ENCODE measurements around the gene GABRR2.

DNA sequence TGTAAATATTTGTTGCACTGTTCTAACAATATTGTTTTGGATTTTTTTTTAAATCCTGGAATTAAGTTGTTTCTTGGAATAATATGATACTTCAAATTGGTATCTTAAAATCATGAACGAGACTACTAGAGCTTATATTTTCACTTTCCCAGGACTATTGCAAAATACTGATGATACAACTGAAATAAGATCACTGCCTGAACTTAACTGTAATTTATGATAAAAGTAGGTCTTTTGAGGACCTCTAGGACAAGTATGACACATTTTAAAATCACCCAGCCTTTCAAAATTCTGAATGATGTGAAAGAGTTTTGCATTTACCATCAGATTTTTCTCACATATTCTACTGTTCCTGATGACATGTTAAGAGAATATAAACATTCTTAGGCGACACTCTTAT is 46.1 kb upstream of the GABRR2 start:
- TF ChIP-seq, protein P1, sequence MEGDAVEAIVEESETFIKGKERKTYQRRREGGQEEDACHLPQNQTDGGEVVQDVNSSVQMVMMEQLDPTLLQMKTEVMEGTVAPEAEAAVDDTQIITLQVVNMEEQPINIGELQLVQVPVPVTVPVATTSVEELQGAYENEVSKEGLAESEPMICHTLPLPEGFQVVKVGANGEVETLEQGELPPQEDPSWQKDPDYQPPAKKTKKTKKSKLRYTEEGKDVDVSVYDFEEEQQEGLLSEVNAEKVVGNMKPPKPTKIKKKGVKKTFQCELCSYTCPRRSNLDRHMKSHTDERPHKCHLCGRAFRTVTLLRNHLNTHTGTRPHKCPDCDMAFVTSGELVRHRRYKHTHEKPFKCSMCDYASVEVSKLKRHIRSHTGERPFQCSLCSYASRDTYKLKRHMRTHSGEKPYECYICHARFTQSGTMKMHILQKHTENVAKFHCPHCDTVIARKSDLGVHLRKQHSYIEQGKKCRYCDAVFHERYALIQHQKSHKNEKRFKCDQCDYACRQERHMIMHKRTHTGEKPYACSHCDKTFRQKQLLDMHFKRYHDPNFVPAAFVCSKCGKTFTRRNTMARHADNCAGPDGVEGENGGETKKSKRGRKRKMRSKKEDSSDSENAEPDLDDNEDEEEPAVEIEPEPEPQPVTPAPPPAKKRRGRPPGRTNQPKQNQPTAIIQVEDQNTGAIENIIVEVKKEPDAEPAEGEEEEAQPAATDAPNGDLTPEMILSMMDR (IDR thresholded peaks at IDR 0.05; ENCODE audit: insufficient read depth, low read length, poor library complexity, severe bottlenecking), result no peak
- TF ChIP-seq EZH2phosphoT487 (conservative IDR thresholded peaks at IDR 0.05; ENCODE audit: low read length), result no peak
